ENCODE results near the gene MBD3.

DNA sequence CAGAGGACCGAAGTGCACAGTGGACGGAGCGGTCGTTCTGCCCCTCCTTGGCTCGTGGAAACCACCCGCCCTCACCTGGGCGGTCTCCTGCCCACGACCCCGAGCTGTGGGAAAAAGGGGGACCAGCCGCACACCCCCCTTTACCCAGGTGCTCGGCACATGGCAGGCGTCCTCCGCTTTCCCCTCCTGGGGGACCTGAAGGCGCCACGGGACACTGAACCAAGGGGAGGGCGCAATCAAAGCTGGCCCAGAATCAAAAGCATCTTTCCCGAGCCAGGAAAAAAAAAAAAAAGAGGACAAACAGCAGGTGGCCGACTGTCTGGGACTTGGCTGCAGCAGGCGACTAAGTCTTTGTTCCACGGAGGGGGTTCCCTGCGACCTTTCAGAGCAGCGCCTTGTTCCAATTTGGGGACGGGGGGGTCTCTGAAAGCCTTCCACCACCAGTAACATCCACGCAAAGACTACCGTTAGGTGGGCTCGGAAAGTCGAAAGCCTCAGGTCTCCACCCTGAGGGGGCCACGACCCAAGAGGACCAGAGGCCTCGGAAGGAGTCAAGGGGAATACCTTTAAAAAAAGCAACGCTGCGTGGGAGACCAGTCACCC is 1.1 kb downstream of the MBD3 start:
- TF ChIP-seq, protein P1, sequence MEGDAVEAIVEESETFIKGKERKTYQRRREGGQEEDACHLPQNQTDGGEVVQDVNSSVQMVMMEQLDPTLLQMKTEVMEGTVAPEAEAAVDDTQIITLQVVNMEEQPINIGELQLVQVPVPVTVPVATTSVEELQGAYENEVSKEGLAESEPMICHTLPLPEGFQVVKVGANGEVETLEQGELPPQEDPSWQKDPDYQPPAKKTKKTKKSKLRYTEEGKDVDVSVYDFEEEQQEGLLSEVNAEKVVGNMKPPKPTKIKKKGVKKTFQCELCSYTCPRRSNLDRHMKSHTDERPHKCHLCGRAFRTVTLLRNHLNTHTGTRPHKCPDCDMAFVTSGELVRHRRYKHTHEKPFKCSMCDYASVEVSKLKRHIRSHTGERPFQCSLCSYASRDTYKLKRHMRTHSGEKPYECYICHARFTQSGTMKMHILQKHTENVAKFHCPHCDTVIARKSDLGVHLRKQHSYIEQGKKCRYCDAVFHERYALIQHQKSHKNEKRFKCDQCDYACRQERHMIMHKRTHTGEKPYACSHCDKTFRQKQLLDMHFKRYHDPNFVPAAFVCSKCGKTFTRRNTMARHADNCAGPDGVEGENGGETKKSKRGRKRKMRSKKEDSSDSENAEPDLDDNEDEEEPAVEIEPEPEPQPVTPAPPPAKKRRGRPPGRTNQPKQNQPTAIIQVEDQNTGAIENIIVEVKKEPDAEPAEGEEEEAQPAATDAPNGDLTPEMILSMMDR (IDR thresholded peaks at IDR 0.05; ENCODE audit: low read depth, low read length), result no peak
- TF ChIP-seq POLR2A (IDR thresholded peaks at IDR 0.05; ENCODE audit: extremely low read depth, insufficient read length), result no peak
- TF ChIP-seq, protein P2, sequence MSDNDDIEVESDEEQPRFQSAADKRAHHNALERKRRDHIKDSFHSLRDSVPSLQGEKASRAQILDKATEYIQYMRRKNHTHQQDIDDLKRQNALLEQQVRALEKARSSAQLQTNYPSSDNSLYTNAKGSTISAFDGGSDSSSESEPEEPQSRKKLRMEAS (IDR thresholded peaks at IDR 0.05; ENCODE audit: low read depth, low read length), result no peak
- peak; percentile 40; the same call in 1 of the 2 replicates for TF ChIP-seq MYC (IDR thresholded peaks at IDR 0.05; ENCODE audit: low read depth, low read length)

Measured in NB4 (cell line).